Rectal smooth muscle tissue (tissue), 1 donor: ENCODE results near the gene MGARP.

Source experiments
- H3K27ac ChIP-seq: one replicate; pipeline ENCODE4 v1.7.0; 2013; ENCODE audit warnings: low read depth, low read length, inconsistent platforms
- H3K27me3 ChIP-seq: one replicate; pipeline ENCODE4 v1.7.0; 2013; ENCODE audit warnings: low read length; ENCODE audit not compliant: control insufficient read depth, insufficient read depth
- H3K36me3 ChIP-seq: one replicate; pipeline ENCODE4 v1.7.0; 2013; ENCODE audit warnings: low read length; ENCODE audit not compliant: control insufficient read depth, insufficient read depth
- H3K4me1 ChIP-seq: one replicate; pipeline ENCODE4 v1.7.0; 2013; ENCODE audit warnings: low read length; ENCODE audit not compliant: control insufficient read depth, insufficient read depth
- H3K4me3 ChIP-seq: one replicate; pipeline ENCODE4 v1.7.0; 2013; ENCODE audit warnings: low read length
- H3K9ac ChIP-seq: one replicate; pipeline ENCODE4 v1.7.0; 2013; ENCODE audit warnings: low read length

MGARP gene

GRCh38 chr4:139253713-139254112 is 26.3 kb downstream of the MGARP start:
- H3K27me3 ChIP-seq: no peaks in the 10 kb centered on the region
- no peak overlapping the region for H3K27ac ChIP-seq
- no peaks in the 10 kb centered on the region for H3K4me1 ChIP-seq
- no peak overlapping the region for H3K9ac ChIP-seq
- no peaks in the 10 kb centered on the region for H3K36me3 ChIP-seq
- H3K4me3 ChIP-seq: no peak overlapping the region

GRCh38 chr4:139253046-139253445 is 27.0 kb downstream of the MGARP start:
- no peaks in the 10 kb centered on the region for H3K36me3 ChIP-seq
- no peaks in the 10 kb centered on the region for H3K27me3 ChIP-seq
- no peak overlapping the region for H3K27ac ChIP-seq

GRCh38 chr4:139247700-139248238 is 32.3 kb downstream of the MGARP start:
- Histone ChIP-seq H3K36me3 (no peaks in the 10 kb centered on the region), H3K27ac (no peak overlapping the region), H3K4me3 (no peak overlapping the region), H3K9ac (no peak overlapping the region), H3K4me1 (no peaks in the 10 kb centered on the region), H3K27me3 (no peaks in the 10 kb centered on the region)

More at GRCh38 chr4:139253046-139253445, 27.0 kb downstream of the MGARP start:
- Histone ChIP-seq H3K9ac (no peak overlapping the region), H3K4me1 (no peaks in the 10 kb centered on the region), H3K4me3 (no peak overlapping the region)

GRCh38 chr4:139247241-139247640 is 32.8 kb downstream of the MGARP start:
- Histone ChIP-seq H3K9ac (no peak overlapping the region), H3K4me1 (no peaks in the 10 kb centered on the region), H3K27me3 (no peaks in the 10 kb centered on the region), H3K27ac (no peak overlapping the region), H3K36me3 (no peaks in the 10 kb centered on the region), H3K4me3 (no peak overlapping the region)

GRCh38 chr4:139246166-139246565 is 33.9 kb downstream of the MGARP start:
- Histone ChIP-seq H3K4me1 (no peaks in the 10 kb centered on the region), H3K36me3 (no peaks in the 10 kb centered on the region), H3K9ac (no peak overlapping the region), H3K27me3 (no peaks in the 10 kb centered on the region), H3K4me3 (no peak overlapping the region), H3K27ac (no peak overlapping the region)

GRCh38 chr4:139245590-139245989 is 34.4 kb downstream of the MGARP start:
- Histone ChIP-seq H3K4me1 (no peaks in the 10 kb centered on the region), H3K36me3 (no peaks in the 10 kb centered on the region), H3K27ac (no peak overlapping the region), H3K27me3 (no peaks in the 10 kb centered on the region), H3K9ac (no peak overlapping the region), H3K4me3 (no peak overlapping the region)

- H3K27ac ChIP-seq: no peak overlapping the region
These were observed 36.3 kb downstream of the MGARP start for GRCh38 chr4:139243448-139244365.

GRCh38 chr4:139242511-139243051 is 37.4 kb downstream of the MGARP start:
- Histone ChIP-seq H3K4me3 (no peak overlapping the region), H3K27me3 (no peaks in the 10 kb centered on the region), H3K27ac (no peak overlapping the region), H3K36me3 (no peaks in the 10 kb centered on the region), H3K4me1 (no peaks in the 10 kb centered on the region), H3K9ac (no peak overlapping the region)

More at GRCh38 chr4:139243448-139244365, 36.3 kb downstream of the MGARP start:
- H3K9ac ChIP-seq: no peak overlapping the region
- H3K4me1 ChIP-seq: no peaks in the 10 kb centered on the region
- H3K27me3 ChIP-seq: no peaks in the 10 kb centered on the region
- H3K4me3 ChIP-seq: no peak overlapping the region
- no peaks in the 10 kb centered on the region for H3K36me3 ChIP-seq

GRCh38 chr4:139241784-139242151 is 38.3 kb downstream of the MGARP start:
- H3K4me3 ChIP-seq: no peak overlapping the region
- no peaks in the 10 kb centered on the region for H3K4me1 ChIP-seq
- H3K27me3 ChIP-seq: no peaks in the 10 kb centered on the region
- H3K36me3 ChIP-seq: no peaks in the 10 kb centered on the region
- H3K9ac ChIP-seq: no peak overlapping the region
- no peak overlapping the region for H3K27ac ChIP-seq

GRCh38 chr4:139241086-139241783 is 38.8 kb downstream of the MGARP start:
- H3K36me3 ChIP-seq: no peaks in the 10 kb centered on the region
- no peaks in the 10 kb centered on the region for H3K4me1 ChIP-seq
- H3K9ac ChIP-seq: no peak overlapping the region
- no peaks in the 10 kb centered on the region for H3K27me3 ChIP-seq
- no peak overlapping the region for H3K4me3 ChIP-seq
- H3K27ac ChIP-seq: no peak overlapping the region

GRCh38 chr4:139239127-139239772 is 40.8 kb downstream of the MGARP start:
- Histone ChIP-seq H3K9ac (no peak overlapping the region), H3K36me3 (no peaks in the 10 kb centered on the region), H3K4me1 (no peaks in the 10 kb centered on the region), H3K27ac (no peak overlapping the region), H3K4me3 (no peak overlapping the region), H3K27me3 (no peaks in the 10 kb centered on the region)

GRCh38 chr4:139234253-139234652 is 45.8 kb downstream of the MGARP start:
- Histone ChIP-seq H3K9ac (no peak overlapping the region), H3K27me3 (no peaks in the 10 kb centered on the region), H3K27ac (no peak overlapping the region), H3K4me3 (no peak overlapping the region), H3K36me3 (no peaks in the 10 kb centered on the region), H3K4me1 (no peaks in the 10 kb centered on the region)
